HCT116 (cell line): ENCODE results near the gene TMEM132E. TPM values are rescaled to one million over a fixed set of nuclear protein-coding genes. Genes with fewer than 3 reads are reported as not detected.

Experiments
- ATAC-seq: fragments of 200-7000 bp; cut with Tn5 transposase; 2 replicates; pipeline ENCODE4 v1.9.1; 2020; ENCODE audit warnings: mild to moderate bottlenecking, moderate library complexity
- BruUV-seq: library from RNA; stranded (reverse); fragments of 400-500 nt; replicated peaks from 2 replicates; lab custom pipeline; 2021; lab: Mats Ljungman, UMichigan
- CTCF ChIA-PET: fragments of 300-600 bp; sonication (Branson Sonifier 250); formaldehyde crosslinking; loops from one replicate; lab custom pipeline; 2021; ENCODE audit warnings: antibody characterized with exemption; lab: Charles Lee
- POLR2A ChIA-PET: fragments of 300-600, 350-600 bp; sonication (Branson Sonifier 250); formaldehyde crosslinking; loops from one replicate; lab custom pipeline; 2021; ENCODE audit warnings: antibody characterized with exemption; lab: Charles Lee
- RAD21 ChIA-PET, 2 experiments: fragments of 300-600 bp; sonication (Branson Sonifier 250); formaldehyde crosslinking; loops; one replicate each; lab custom pipeline; 2023; ENCODE audit warnings: low total read pairs in 2 of 2; ENCODE audit not compliant: uncharacterized antibody in 2 of 2, unreplicated experiment in 2 of 2, low non-redundant PET in 1 of 2; lab: Charles Lee
- DNase-seq: peaks from one replicate; pipeline ENCODE4 v3.0.0-alpha.2; 2010; ENCODE audit warnings: low read depth, low spot score
- H2AFZ ChIP-seq: fragments of 200-600 bp; shearing (Covaris generic), sonication (generic); 2 replicates; pipeline ENCODE4 v1.6.1; 2017; ENCODE audit warnings: low read depth, mixed run types, mixed read lengths, antibody characterized with exemption, low read length; ENCODE audit not compliant: poor library complexity, severe bottlenecking
- H3K27ac ChIP-seq: 2 replicates; pipeline ENCODE4 v1.5.1; 2012; ENCODE audit warnings: low read depth, low read length
- H3K27me3 ChIP-seq: fragments of 200-600 bp; sonication (generic); 2 replicates; pipeline ENCODE4 v1.6.1; 2016; ENCODE audit warnings: mixed run types, low read length, mixed read lengths; ENCODE audit not compliant: insufficient read depth
- H3K36me3 ChIP-seq, 2 experiments: fragments of 200-500 bp in 1 of 2; fragments of 200-600 bp in 1 of 2; sonication (Bioruptor generic) in 1 of 2; sonication (generic) in 1 of 2; 2 replicates each; pipeline versions ENCODE4 v1.5.1 to v1.6.1; 2014 to 2016; ENCODE audit warnings: low read length in 2 of 2, inconsistent platforms in 1 of 2, mixed read lengths in 1 of 2, mixed run types in 1 of 2; ENCODE audit not compliant: insufficient read depth in 2 of 2, control insufficient read depth in 1 of 2
- H3K4me1 ChIP-seq, 2 experiments: fragments of 200-600 bp in 1 of 2; sonication (generic) in 1 of 2; 2 replicates each; pipeline versions ENCODE4 v1.5.1 to v1.6.1; 2012 to 2017; ENCODE audit warnings: low read length in 2 of 2, inconsistent platforms in 1 of 2, mild to moderate bottlenecking in 1 of 2, mixed read lengths in 1 of 2, mixed run types in 1 of 2, moderate library complexity in 1 of 2; ENCODE audit not compliant: insufficient read depth in 2 of 2, control insufficient read depth in 1 of 2
- H3K4me2 ChIP-seq: fragments of 200-600 bp; sonication (generic); 2 replicates; pipeline ENCODE4 v1.6.1; 2017; ENCODE audit warnings: mixed run types, low read length, mixed read lengths
- H3K4me3 ChIP-seq, 2 experiments: fragments of 200-600 bp in 1 of 2; sonication (generic) in 1 of 2; replicated peaks in 1 of 2; 2 replicates each; pipeline ENCODE4 v1.5.1; 2011 to 2016; ENCODE audit warnings: low read length in 2 of 2, control low read depth in 1 of 2, low read depth in 1 of 2, mild to moderate bottlenecking in 1 of 2, mixed read lengths in 1 of 2, mixed run types in 1 of 2
- H3K79me2 ChIP-seq: fragments of 200-600 bp; sonication (generic); 2 replicates; pipeline ENCODE4 v1.6.1; 2017; ENCODE audit warnings: mild to moderate bottlenecking, mixed run types, low read length, moderate library complexity, mixed read lengths; ENCODE audit not compliant: insufficient read depth
- H3K9ac ChIP-seq: fragments of 200-600 bp; sonication (generic); 2 replicates; pipeline ENCODE4 v1.6.1; 2016; ENCODE audit warnings: low read length, mixed read lengths
- H3K9me2 ChIP-seq: fragments of 200-600 bp; sonication (generic), shearing (Covaris generic); 2 replicates; pipeline ENCODE4 v1.6.1; 2017; ENCODE audit warnings: mixed run types, mild to moderate bottlenecking, moderate library complexity; ENCODE audit not compliant: insufficient read depth
- H3K9me3 ChIP-seq, 2 experiments: fragments of 200-500 bp in 1 of 2; fragments of 200-600 bp in 1 of 2; sonication (Bioruptor generic) in 1 of 2; sonication (generic) in 1 of 2; 2 replicates each; pipeline ENCODE4 v1.6.1; 2014 to 2017; ENCODE audit warnings: low read length in 2 of 2, mixed read lengths in 2 of 2, inconsistent platforms in 1 of 2, low read depth in 1 of 2, mild to moderate bottlenecking in 1 of 2, mixed run types in 1 of 2, moderate library complexity in 1 of 2; ENCODE audit not compliant: control insufficient read depth in 1 of 2, insufficient read depth in 1 of 2
- H4K20me1 ChIP-seq: fragments of 200-600 bp; sonication (generic), shearing (Covaris generic); 2 replicates; pipeline ENCODE4 v1.6.1; 2017; ENCODE audit warnings: mixed run types, mild to moderate bottlenecking, moderate library complexity; ENCODE audit not compliant: insufficient read depth
- CBX3 ChIP-seq: IDR thresholded peaks from 2 replicates; pipeline ENCODE4 v1.6.1; 2012; ENCODE audit warnings: low read depth
- FOSL1 ChIP-seq: IDR thresholded peaks from 2 replicates; pipeline ENCODE4 v1.6.1; 2012; ENCODE audit warnings: low read depth
- SRF ChIP-seq: IDR thresholded peaks from 2 replicates; pipeline ENCODE4 v1.6.1; 2012; ENCODE audit warnings: low read depth
- ZFX ChIP-seq: fragments of 450-650 bp; IDR thresholded peaks from 2 replicates; pipeline ENCODE4 v1.6.1; 2017
- ZNF274 ChIP-seq: fragments of 200-500 bp; sonication (Bioruptor generic); IDR thresholded peaks from 2 replicates; pipeline ENCODE4 v1.6.1; 2014; ENCODE audit warnings: mild to moderate bottlenecking, low read depth, low read length, inconsistent platforms
- intact Hi-C: fragments of 100-400 bp; cut with micrococcal nuclease; formaldehyde crosslinking; loops from 2 replicates; pipeline ENCODE4 v1.10.0; 2022
- total RNA-seq: library from RNA; stranded (reverse); gene quantifications from one replicate; pipeline ENCODE4 v1.2.1, GENCODE V29; 2021; ENCODE audit not compliant: unreplicated experiment
- TF ChIP-seq, protein P1 (sequence below): IDR thresholded peaks from 2 replicates; pipeline ENCODE4 v1.6.1; 2012
- TF ChIP-seq, protein P2 (sequence below): IDR thresholded peaks from 2 replicates; pipeline ENCODE4 v1.6.1; 2012; ENCODE audit warnings: low read depth

Gene TMEM132E
- total RNA-seq, 1 experiment from 2014 or later, result not detected

DNA sequence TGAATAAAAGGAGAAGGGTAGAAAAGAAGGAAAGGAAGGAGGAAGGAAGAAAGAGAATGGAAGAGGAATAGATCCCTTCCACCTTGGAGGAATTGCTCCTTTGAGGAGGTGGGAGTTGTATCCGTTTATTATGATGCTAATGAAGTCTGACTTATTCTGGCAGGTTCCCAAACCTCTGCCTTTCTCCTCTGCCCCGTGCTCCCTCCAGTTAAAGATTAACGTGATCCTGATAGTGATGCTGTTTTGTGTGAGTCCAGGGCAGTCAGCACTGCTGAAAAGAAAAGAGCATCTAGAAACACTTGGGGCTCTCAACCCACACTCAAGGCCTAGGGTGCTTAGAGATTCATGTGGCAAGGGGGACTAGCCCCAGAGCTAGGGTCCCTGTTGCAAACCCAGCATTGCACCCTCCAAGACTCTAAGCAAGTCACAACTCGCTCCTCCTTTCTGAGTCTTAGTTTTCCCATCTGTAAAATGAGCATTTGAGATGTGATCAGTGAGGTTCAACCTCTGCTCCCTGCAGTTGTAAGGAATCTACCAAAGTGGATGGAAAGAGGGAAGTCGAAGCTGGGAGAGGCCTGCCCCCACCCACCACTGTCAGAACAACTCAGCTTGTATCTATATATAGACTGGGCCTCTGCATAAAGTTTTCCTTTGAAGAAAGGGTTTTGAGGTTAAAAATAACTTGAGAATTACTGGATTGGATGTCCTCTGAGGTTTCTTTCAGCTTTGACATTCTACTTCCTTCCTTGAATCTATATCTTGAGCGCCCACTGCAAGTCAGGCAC lies 46.9 kb upstream of the TMEM132E start:
- BruUV-seq, result no TSS peak
- intact Hi-C loops, result no loop called here
- no peaks in the 10 kb centered on the region for H3K79me2 ChIP-seq
- ChIA-PET RAD21 (no interaction called here), POLR2A (no interaction called here), CTCF (interaction anchor here (1.3 kb wide), 1 partner anchor 10 kb away, joined by 3 read pairs; no protein-coding TSS in a partner anchor)
- no peaks in the 10 kb centered on the region for H3K36me3 ChIP-seq
- H3K4me1 ChIP-seq, result no peaks in the 10 kb centered on the region
- no peak overlapping the region for H3K4me3 ChIP-seq
- H3K27ac ChIP-seq, result no peak overlapping the region
- H4K20me1 ChIP-seq, result no peaks in the 10 kb centered on the region
- H3K4me2 ChIP-seq, result no peak overlapping the region
- DNase-seq (no peak), ATAC-seq (no peak)
- H3K27me3 ChIP-seq, result peaks cover 58% of the 10 kb centered on the region
- no peak overlapping the region for H3K9ac ChIP-seq
- H3K9me3 ChIP-seq, result no peaks in the 10 kb centered on the region
- TF ChIP-seq ZNF274 (no peak), ZFX (no peak), CBX3 (no peak), FOSL1 (no peak), SRF (no peak)
- TF ChIP-seq, protein P1, sequence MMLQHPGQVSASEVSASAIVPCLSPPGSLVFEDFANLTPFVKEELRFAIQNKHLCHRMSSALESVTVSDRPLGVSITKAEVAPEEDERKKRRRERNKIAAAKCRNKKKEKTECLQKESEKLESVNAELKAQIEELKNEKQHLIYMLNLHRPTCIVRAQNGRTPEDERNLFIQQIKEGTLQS, result no peak
- TF ChIP-seq, protein P2, sequence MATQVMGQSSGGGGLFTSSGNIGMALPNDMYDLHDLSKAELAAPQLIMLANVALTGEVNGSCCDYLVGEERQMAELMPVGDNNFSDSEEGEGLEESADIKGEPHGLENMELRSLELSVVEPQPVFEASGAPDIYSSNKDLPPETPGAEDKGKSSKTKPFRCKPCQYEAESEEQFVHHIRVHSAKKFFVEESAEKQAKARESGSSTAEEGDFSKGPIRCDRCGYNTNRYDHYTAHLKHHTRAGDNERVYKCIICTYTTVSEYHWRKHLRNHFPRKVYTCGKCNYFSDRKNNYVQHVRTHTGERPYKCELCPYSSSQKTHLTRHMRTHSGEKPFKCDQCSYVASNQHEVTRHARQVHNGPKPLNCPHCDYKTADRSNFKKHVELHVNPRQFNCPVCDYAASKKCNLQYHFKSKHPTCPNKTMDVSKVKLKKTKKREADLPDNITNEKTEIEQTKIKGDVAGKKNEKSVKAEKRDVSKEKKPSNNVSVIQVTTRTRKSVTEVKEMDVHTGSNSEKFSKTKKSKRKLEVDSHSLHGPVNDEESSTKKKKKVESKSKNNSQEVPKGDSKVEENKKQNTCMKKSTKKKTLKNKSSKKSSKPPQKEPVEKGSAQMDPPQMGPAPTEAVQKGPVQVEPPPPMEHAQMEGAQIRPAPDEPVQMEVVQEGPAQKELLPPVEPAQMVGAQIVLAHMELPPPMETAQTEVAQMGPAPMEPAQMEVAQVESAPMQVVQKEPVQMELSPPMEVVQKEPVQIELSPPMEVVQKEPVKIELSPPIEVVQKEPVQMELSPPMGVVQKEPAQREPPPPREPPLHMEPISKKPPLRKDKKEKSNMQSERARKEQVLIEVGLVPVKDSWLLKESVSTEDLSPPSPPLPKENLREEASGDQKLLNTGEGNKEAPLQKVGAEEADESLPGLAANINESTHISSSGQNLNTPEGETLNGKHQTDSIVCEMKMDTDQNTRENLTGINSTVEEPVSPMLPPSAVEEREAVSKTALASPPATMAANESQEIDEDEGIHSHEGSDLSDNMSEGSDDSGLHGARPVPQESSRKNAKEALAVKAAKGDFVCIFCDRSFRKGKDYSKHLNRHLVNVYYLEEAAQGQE, result no peak
- H2AFZ ChIP-seq, result no peak overlapping the region
- no peaks in the 10 kb centered on the region for H3K9me2 ChIP-seq
